Peyer's patch (tissue), 4 donors: ENCODE measurements around the gene PRELP. TPM values are rescaled to one million over a fixed set of nuclear protein-coding genes. Genes with fewer than 3 reads are reported as not detected.
A peak's percentile ranks its signal among the peaks of the same experiment; 100 is the strongest.

Experiments used
- DNase-seq, 3 donors: peaks; one replicate each; pipeline ENCODE4 v3.0.0-alpha.2; 2017 to 2019
- H3K27ac ChIP-seq, 4 donors: fragments of 200-600 bp; sonication (generic); one replicate each; pipeline ENCODE4 v1.5.1; 2016 to 2019
- H3K27me3 ChIP-seq, 2 donors: fragments of 200-600 bp; sonication (generic); one replicate each; pipeline ENCODE4 v1.5.1; 2019
- H3K36me3 ChIP-seq, 3 donors: fragments of 200-600 bp; sonication (generic); one replicate each; pipeline ENCODE4 v1.5.1; 2016 to 2019
- H3K4me1 ChIP-seq, 4 donors: fragments of 200-600 bp; sonication (generic); one replicate each; pipeline ENCODE4 v1.5.1; 2016 to 2019
- H3K4me3 ChIP-seq, 4 donors: fragments of 200-600 bp; sonication (generic); 1 replicate in 3 of 4; 2 replicates in 1 of 4; pipeline ENCODE4 v1.5.1; 2016 to 2019; ENCODE audit warnings: mild to moderate bottlenecking in 1 of 4
- H3K9me3 ChIP-seq, 4 donors: fragments of 200-600 bp; sonication (generic); one replicate each; pipeline ENCODE4 v1.5.1; 2016 to 2019; ENCODE audit warnings: mild to moderate bottlenecking in 1 of 4
- CTCF ChIP-seq, 6 experiments: fragments of 450-650 bp in 4 of 6; fragments of 200-600 bp in 2 of 6; sonication (generic) in 1 of 6; IDR thresholded peaks; one replicate each; pipeline ENCODE4 v1.5.1; 2017 to 2019; ENCODE audit warnings: antibody characterized with exemption in 6 of 6, mild to moderate bottlenecking in 3 of 6, moderate library complexity in 1 of 6
- POLR2A ChIP-seq, 2 donors: fragments of 450-650 bp; IDR thresholded peaks; one replicate each; pipeline ENCODE4 v1.5.1; 2017; ENCODE audit warnings: antibody characterized with exemption in 2 of 2, mild to moderate bottlenecking in 2 of 2, moderate library complexity in 2 of 2
- total RNA-seq, 4 donors: library from RNA; depleted of rRNA; stranded (reverse); fragments of >200 nt; gene quantifications; one replicate each; pipeline ENCODE4 v1.1.0, GENCODE V29; 2016

PRELP gene
- total RNA-seq, 4 donors from 2014 or later: 4.2 to 38.3 (median 18.0) TPM

GRCh38 chr1:203479646-203480045 is 4.0 kb downstream of the PRELP start:
- H3K27ac ChIP-seq: peak overlapping the region in 2 of 4 donors; percentile 61 to 65

GRCh38 chr1:203480084-203480483 is 4.5 kb downstream of the PRELP start:
- TF ChIP-seq CTCF (IDR thresholded peaks at IDR 0.05): peak in 2 of 6 experiments; percentile 8 to 18
- no peak for TF ChIP-seq POLR2A (IDR thresholded peaks at IDR 0.05)
- no peaks in the 10 kb centered on the region for H3K27me3 ChIP-seq
- H3K36me3 ChIP-seq: no peaks in the 10 kb centered on the region
- H3K9me3 ChIP-seq: no peaks in the 10 kb centered on the region
- H3K4me1 ChIP-seq: peaks cover 0 to 10% (median 0%) of the 10 kb centered on the region in 4 donors
- peak overlapping the region; percentile 21 to 66 (median 63) for H3K27ac ChIP-seq
- no peak for DNase-seq
- no peak overlapping the region for H3K4me3 ChIP-seq

More at GRCh38 chr1:203479646-203480045, 4.0 kb downstream of the PRELP start:
- H3K4me1 ChIP-seq: peaks cover 0 to 10% (median 0%) of the 10 kb centered on the region in 4 donors
- H3K9me3 ChIP-seq: no peaks in the 10 kb centered on the region
- H3K4me3 ChIP-seq: no peak overlapping the region
- no peaks in the 10 kb centered on the region for H3K27me3 ChIP-seq
- no peaks in the 10 kb centered on the region for H3K36me3 ChIP-seq
- DNase-seq: no peak
- TF ChIP-seq CTCF (IDR thresholded peaks at IDR 0.05) (no peak), POLR2A (IDR thresholded peaks at IDR 0.05) (no peak)

- Histone ChIP-seq H3K9me3 (no peaks in the 10 kb centered on the region), H3K36me3 (no peaks in the 10 kb centered on the region), H3K4me3 (peak overlapping the region in 1 of 4 donors; percentile 12), H3K27ac (peak overlapping the region; percentile 21 to 66 (median 63)), H3K4me1 (peaks cover 0 to 10% (median 0%) of the 10 kb centered on the region in 4 donors), H3K27me3 (no peaks in the 10 kb centered on the region)
- TF ChIP-seq POLR2A (IDR thresholded peaks at IDR 0.05) (no peak), CTCF (IDR thresholded peaks at IDR 0.05) (no peak)
- DNase-seq: peak; percentile 24 to 88 (median 87)
These were observed 5.0 kb downstream of the PRELP start for GRCh38 chr1:203480525-203481084.

GRCh38 chr1:203481196-203481595 is 5.6 kb downstream of the PRELP start:
- Histone ChIP-seq H3K9me3 (no peaks in the 10 kb centered on the region), H3K27ac (peak overlapping the region in 2 of 4 donors; percentile 61 to 65), H3K27me3 (no peaks in the 10 kb centered on the region), H3K4me3 (peak overlapping the region in 1 of 4 donors; percentile 12), H3K36me3 (no peaks in the 10 kb centered on the region), H3K4me1 (peaks cover 0 to 10% (median 0%) of the 10 kb centered on the region in 4 donors)
- no peak for DNase-seq
- no peak for TF ChIP-seq CTCF (IDR thresholded peaks at IDR 0.05)
- TF ChIP-seq POLR2A (IDR thresholded peaks at IDR 0.05): no peak

- no peak for TF ChIP-seq CTCF (IDR thresholded peaks at IDR 0.05)
- TF ChIP-seq POLR2A (IDR thresholded peaks at IDR 0.05): no peak
- peak overlapping the region; percentile 16 to 72 (median 58) for H3K27ac ChIP-seq
- no peaks in the 10 kb centered on the region for H3K9me3 ChIP-seq
- peaks cover 0 to 8% (median 2%) of the 10 kb centered on the region in 4 donors for H3K4me1 ChIP-seq
- no peaks in the 10 kb centered on the region for H3K27me3 ChIP-seq
- DNase-seq: no peak
- peak overlapping the region in 1 of 4 donors; percentile 46 for H3K4me3 ChIP-seq
- H3K36me3 ChIP-seq: no peaks in the 10 kb centered on the region
These were observed 11.2 kb downstream of the PRELP start for GRCh38 chr1:203486618-203487370.
